Esophagus muscularis mucosa (tissue), 4 donors: ENCODE results near the gene SH2B2. TPM values are rescaled to one million over a fixed set of nuclear protein-coding genes. Genes with fewer than 3 reads are reported as not detected.

Experiments used
- DNase-seq: peaks from one replicate; pipeline ENCODE4 v3.0.0-alpha.2; 2017; ENCODE audit errors: extremely low spot score
- H3K27ac ChIP-seq, 4 donors: fragments of 200-600 bp; sonication (generic); replicated peaks in 1 of 4; 1 replicate in 3 of 4; 2 replicates in 1 of 4; pipeline ENCODE4 v1.5.1; 2016 to 2019; ENCODE audit warnings: mild to moderate bottlenecking in 1 of 4
- H3K27me3 ChIP-seq, 4 donors: fragments of 200-600 bp; sonication (generic); one replicate each; pipeline versions ENCODE4 v1.5.1 to v1.6.0; 2016 to 2019
- H3K36me3 ChIP-seq, 4 donors: fragments of 200-600 bp; sonication (generic); one replicate each; pipeline ENCODE4 v1.5.1; 2016 to 2019
- H3K4me1 ChIP-seq, 4 donors: fragments of 200-600 bp; sonication (generic); one replicate each; pipeline ENCODE4 v1.5.1; 2016 to 2019
- H3K4me3 ChIP-seq, 4 donors: fragments of 200-600 bp; sonication (generic); 1 replicate in 2 of 4; 2 replicates in 2 of 4; pipeline ENCODE4 v1.5.1; 2016 to 2019; ENCODE audit warnings: mild to moderate bottlenecking in 4 of 4, moderate library complexity in 1 of 4
- H3K9me3 ChIP-seq, 4 donors: fragments of 200-600 bp; sonication (generic); 1 replicate in 3 of 4; 2 replicates in 1 of 4; pipeline ENCODE4 v1.5.1; 2016 to 2019
- EP300 ChIP-seq: sonication (generic); formaldehyde crosslinking; IDR thresholded peaks from one replicate; pipeline ENCODE4 v1.6.1; 2017; ENCODE audit warnings: antibody characterized with exemption
- POLR2A ChIP-seq: fragments of 450-650 bp; IDR thresholded peaks from one replicate; pipeline ENCODE4 v1.6.1; 2017; ENCODE audit warnings: antibody characterized with exemption, moderate library complexity, mild to moderate bottlenecking, low read depth
- POLR2AphosphoS5 ChIP-seq, 2 donors: sonication (generic); formaldehyde crosslinking; IDR thresholded peaks; one replicate each; pipeline ENCODE4 v1.6.1; 2017; ENCODE audit warnings: antibody characterized with exemption in 2 of 2
- WGBS: methylation state at CpG from one replicate; pipeline ENCODE4 v1.1.5; 2018; 5-methylcytosine and 5-hydroxymethylcytosine counted together
- intact Hi-C: fragments of 100-400 bp; cut with DNase I; formaldehyde crosslinking; loops from one replicate; pipeline ENCODE4 v1.15.1; 2023
- total RNA-seq, 4 donors: library from RNA; depleted of rRNA; stranded (reverse); fragments of >200 nt; gene quantifications; one replicate each; pipeline versions ENCODE4 v1.1.0 to v1.2.1, GENCODE V29; 2016
- TF ChIP-seq, protein P1 (sequence below), 3 experiments: fragments of 200-600 bp in 2 of 3; fragments of 450-650 bp in 1 of 3; sonication (generic) in 2 of 3; IDR thresholded peaks; one replicate each; pipeline ENCODE4 v1.5.1; 2017 to 2019; ENCODE audit warnings: antibody characterized with exemption in 3 of 3, mild to moderate bottlenecking in 2 of 3, moderate library complexity in 1 of 3

SH2B2 gene
- total RNA-seq, 4 donors from 2014 or later: 3.7 to 10.9 (median 8.9) TPM

GRCh38 chr7:102253066-102253972 lies 33.3 kb upstream of the SH2B2 start:
- WGBS: 94% methylated on average over 19 of the region's 19 CpGs
- DNase-seq: no peak
- Histone ChIP-seq H3K4me1 (no peaks in the 10 kb centered on the region), H3K36me3 (peaks cover 5 to 28% (median 22%) of the 10 kb centered on the region in 4 donors), H3K4me3 (no peak overlapping the region), H3K27me3 (no peaks in the 10 kb centered on the region), H3K9me3 (no peaks in the 10 kb centered on the region), H3K27ac (no peak overlapping the region)
- TF ChIP-seq POLR2A: no peak
- no peak for TF ChIP-seq EP300
- no peak for TF ChIP-seq POLR2AphosphoS5 (IDR thresholded peaks at IDR 0.05)
- TF ChIP-seq, protein P1, sequence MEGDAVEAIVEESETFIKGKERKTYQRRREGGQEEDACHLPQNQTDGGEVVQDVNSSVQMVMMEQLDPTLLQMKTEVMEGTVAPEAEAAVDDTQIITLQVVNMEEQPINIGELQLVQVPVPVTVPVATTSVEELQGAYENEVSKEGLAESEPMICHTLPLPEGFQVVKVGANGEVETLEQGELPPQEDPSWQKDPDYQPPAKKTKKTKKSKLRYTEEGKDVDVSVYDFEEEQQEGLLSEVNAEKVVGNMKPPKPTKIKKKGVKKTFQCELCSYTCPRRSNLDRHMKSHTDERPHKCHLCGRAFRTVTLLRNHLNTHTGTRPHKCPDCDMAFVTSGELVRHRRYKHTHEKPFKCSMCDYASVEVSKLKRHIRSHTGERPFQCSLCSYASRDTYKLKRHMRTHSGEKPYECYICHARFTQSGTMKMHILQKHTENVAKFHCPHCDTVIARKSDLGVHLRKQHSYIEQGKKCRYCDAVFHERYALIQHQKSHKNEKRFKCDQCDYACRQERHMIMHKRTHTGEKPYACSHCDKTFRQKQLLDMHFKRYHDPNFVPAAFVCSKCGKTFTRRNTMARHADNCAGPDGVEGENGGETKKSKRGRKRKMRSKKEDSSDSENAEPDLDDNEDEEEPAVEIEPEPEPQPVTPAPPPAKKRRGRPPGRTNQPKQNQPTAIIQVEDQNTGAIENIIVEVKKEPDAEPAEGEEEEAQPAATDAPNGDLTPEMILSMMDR (IDR thresholded peaks at IDR 0.05): no peak
- intact Hi-C loops: no loop called here

DNA sequence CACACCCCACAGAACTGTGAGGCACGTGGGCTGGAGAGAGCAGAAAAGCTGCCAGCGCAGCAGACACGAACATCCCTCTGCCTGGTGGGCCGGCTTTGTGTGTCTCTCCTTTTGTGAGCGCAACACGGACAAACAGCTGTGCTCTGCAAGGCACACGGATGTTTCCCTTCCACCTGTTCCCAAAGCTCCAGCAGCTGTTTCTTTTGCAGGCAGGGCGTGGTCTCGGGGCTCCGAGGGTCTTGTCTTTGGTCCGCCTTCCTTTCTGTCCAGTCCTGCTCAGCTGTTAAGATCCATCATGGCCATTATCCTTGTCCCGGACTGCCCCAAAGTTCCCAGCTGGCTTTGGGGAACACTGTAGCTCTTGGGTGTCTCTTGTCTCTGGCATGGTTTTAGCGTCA lies 32.7 kb upstream of the SH2B2 start:
- Histone ChIP-seq H3K9me3 (no peaks in the 10 kb centered on the region), H3K36me3 (peaks cover 3 to 25% (median 16%) of the 10 kb centered on the region in 4 donors), H3K4me1 (no peaks in the 10 kb centered on the region), H3K27ac (no peak overlapping the region), H3K4me3 (no peak overlapping the region), H3K27me3 (no peaks in the 10 kb centered on the region)
- intact Hi-C loops: no loop called here
- no peak for DNase-seq
- no peak for TF ChIP-seq POLR2AphosphoS5 (IDR thresholded peaks at IDR 0.05)
- TF ChIP-seq EP300: no peak
- TF ChIP-seq, protein P1 (IDR thresholded peaks at IDR 0.05): no peak
- TF ChIP-seq POLR2A: no peak
- 93% methylated on average over 13 of the region's 13 CpGs for WGBS

- H3K4me1 ChIP-seq: no peaks in the 10 kb centered on the region
- no peak for TF ChIP-seq EP300
- TF ChIP-seq, protein P1 (IDR thresholded peaks at IDR 0.05): no peak
- TF ChIP-seq POLR2A: no peak
- TF ChIP-seq POLR2AphosphoS5 (IDR thresholded peaks at IDR 0.05): no peak
- no peak overlapping the region for H3K27ac ChIP-seq
- 95% methylated on average over 6 of the region's 8 CpGs for WGBS
- intact Hi-C loops: no loop called here
- no peak overlapping the region for H3K4me3 ChIP-seq
- DNase-seq: no peak
- peaks cover 0 to 20% (median 11%) of the 10 kb centered on the region in 4 donors for H3K36me3 ChIP-seq
- no peaks in the 10 kb centered on the region for H3K27me3 ChIP-seq
- no peaks in the 10 kb centered on the region for H3K9me3 ChIP-seq
These were observed 32.1 kb upstream of the SH2B2 start for GRCh38 chr7:102254521-102254920.

- H3K4me1 ChIP-seq: no peaks in the 10 kb centered on the region
- H3K36me3 ChIP-seq: peaks cover 0 to 10% (median 3%) of the 10 kb centered on the region in 4 donors
- WGBS: 92% methylated on average over 7 of the region's 7 CpGs
- H3K27ac ChIP-seq: no peak overlapping the region
- DNase-seq: no peak
- no peak for TF ChIP-seq EP300
- TF ChIP-seq, protein P1 (IDR thresholded peaks at IDR 0.05): no peak
- no peak for TF ChIP-seq POLR2A
- TF ChIP-seq POLR2AphosphoS5 (IDR thresholded peaks at IDR 0.05): no peak
- intact Hi-C loops: no loop called here
- H3K4me3 ChIP-seq: no peak overlapping the region
- no peaks in the 10 kb centered on the region for H3K27me3 ChIP-seq
- no peaks in the 10 kb centered on the region for H3K9me3 ChIP-seq
These were observed 31.2 kb upstream of the SH2B2 start for GRCh38 chr7:102255501-102255900.
